Ovary (tissue), 9 donors: ENCODE data around the gene COL11A1. TPM values are rescaled to one million over a fixed set of nuclear protein-coding genes. Genes with fewer than 3 reads are reported as not detected.

ENCODE experiments used
- DNase-seq, 5 donors: peaks; one replicate each; pipeline ENCODE4 v3.0.0-alpha.2; 2019 to 2020
- H3K27ac ChIP-seq, 2 donors: fragments of 200-600 bp; one replicate each; pipeline versions ENCODE4 v1.5.1 to v1.8.0; 2019 to 2022
- H3K27me3 ChIP-seq: fragments of 200-600 bp; one replicate; pipeline ENCODE4 v1.8.0; 2022
- H3K36me3 ChIP-seq: fragments of 200-600 bp; sonication (generic); one replicate; pipeline ENCODE4 v1.5.1; 2019
- H3K4me1 ChIP-seq: one replicate; pipeline ENCODE4 v1.8.1; 2013; ENCODE audit warnings: mild to moderate bottlenecking, moderate library complexity; ENCODE audit not compliant: insufficient read depth
- H3K4me3 ChIP-seq: fragments of 200-600 bp; sonication (generic); one replicate; pipeline ENCODE4 v1.5.1; 2017
- H3K9me3 ChIP-seq, 2 donors: fragments of 200-600 bp in 1 of 2; sonication (generic) in 1 of 2; one replicate each; pipeline versions ENCODE4 v1.5.1 to v1.8.1; 2013 to 2019; ENCODE audit warnings: mild to moderate bottlenecking in 1 of 2, moderate library complexity in 1 of 2
- CTCF ChIP-seq, 3 donors: fragments of 450-650 bp in 2 of 3; fragments of 200-600 bp in 1 of 3; IDR thresholded peaks; one replicate each; pipeline versions ENCODE4 v1.5.1 to v1.8.0; 2016 to 2022; ENCODE audit warnings: antibody characterized with exemption in 3 of 3, mild to moderate bottlenecking in 1 of 3
- EP300 ChIP-seq: sonication (generic); formaldehyde crosslinking; IDR thresholded peaks from one replicate; pipeline ENCODE4 v1.6.1; 2017; ENCODE audit warnings: antibody characterized with exemption
- POLR2A ChIP-seq: fragments of 450-650 bp; IDR thresholded peaks from one replicate; pipeline ENCODE4 v1.6.1; 2017; ENCODE audit warnings: antibody characterized with exemption, mild to moderate bottlenecking, moderate library complexity
- WGBS, 3 donors: extraction: QIAGEN DNeasy Blood & Tissue Kit in 1 of 3; methylation state at CpG; one replicate each; pipeline versions ENCODE4 v1.1.5 to v1.1.7; 2013 to 2017; 5-methylcytosine and 5-hydroxymethylcytosine counted together
- intact Hi-C, 4 donors: fragments of 100-400 bp; cut with DNase I; formaldehyde crosslinking; loops; one replicate each; pipeline versions ENCODE4 v1.11.0 to v1.15.1; 2022 to 2023
- polyA plus RNA-seq, 2 donors: library from polyadenylated mRNA; stranded (reverse); fragments of 200-250 nt in 1 of 2; fragments of 350-450 nt in 1 of 2; fragmentation: Illumina TruSeq in 1 of 2; extraction: RNeasy Lipid Tissue Mini Kit (QIAGEN cat#74804) in 1 of 2; gene quantifications; one replicate each; pipeline ENCODE4 v1.2.3, GENCODE V29; 2013 to 2014
- total RNA-seq, 7 donors: library from RNA; depleted of rRNA in 2 of 7; stranded (reverse); fragments of >200 nt in 2 of 7; fragmentation: NEBNext Ultra II Directional in 3 of 7; extraction: Animal tissue kit (Norgen Biotek cat#: 25700) in 3 of 7; gene quantifications; one replicate each; pipeline versions ENCODE4 v1.1.0 to v1.2.4, GENCODE V29; 2016 to 2023
- donor health status: DM: no; HTN: no; CAD: no; lungs with moderate emphysema.
- donor health status: DM: no; HTN: no; CAD: no.
- donor health status: Bipolar disorder and iron deficiency.
- donor health status: DM: yes; HTN: yes; CAD: no.
- donor health status: DM: no; HTN: no; CAD: no.
- donor health status: DM: yes; HTN: yes; CAD: no.

Gene COL11A1
- total and polyA plus RNA-seq, 9 donors = 0.28 to 18.0 (median 1.4) TPM

- Histone ChIP-seq H3K4me1 (no peaks in the 10 kb centered on the region), H3K4me3 (no peak overlapping the region), H3K27ac (no peak overlapping the region), H3K9me3 (no peaks in the 10 kb centered on the region), H3K36me3 (no peaks in the 10 kb centered on the region), H3K27me3 (no peaks in the 10 kb centered on the region)
- TF ChIP-seq CTCF (IDR thresholded peaks at IDR 0.05) = no peak
- no peak for TF ChIP-seq POLR2A
- TF ChIP-seq EP300 = no peak
- WGBS, 3 donors = 44 to 50% (median 46%) methylated on average over 2 of the region's 2 CpGs
- intact Hi-C loops = no loop called here
- no peak for DNase-seq
These were observed 244.6 kb downstream of the COL11A1 start for GRCh38 chr1:102863704-102864103.

- intact Hi-C loops = no loop called here
- TF ChIP-seq EP300 = no peak
- TF ChIP-seq POLR2A = no peak
- TF ChIP-seq CTCF (IDR thresholded peaks at IDR 0.05) = no peak
- no peaks in the 10 kb centered on the region for H3K36me3 ChIP-seq
- H3K4me1 ChIP-seq = no peaks in the 10 kb centered on the region
- WGBS, 3 donors = 81 to 85% (median 83%) methylated on average over 3 of the region's 3 CpGs
- no peak overlapping the region for H3K4me3 ChIP-seq
- H3K27me3 ChIP-seq = no peaks in the 10 kb centered on the region
- no peak overlapping the region for H3K27ac ChIP-seq
- DNase-seq = no peak
- no peaks in the 10 kb centered on the region for H3K9me3 ChIP-seq
These were observed 247.1 kb downstream of the COL11A1 start for GRCh38 chr1:102861247-102861646.

- no peaks in the 10 kb centered on the region for H3K36me3 ChIP-seq
- no peak for TF ChIP-seq CTCF (IDR thresholded peaks at IDR 0.05)
- H3K27ac ChIP-seq = no peak overlapping the region
- no peaks in the 10 kb centered on the region for H3K27me3 ChIP-seq
- intact Hi-C loops = no loop called here
- DNase-seq = no peak
- H3K4me3 ChIP-seq = no peak overlapping the region
- H3K9me3 ChIP-seq = no peaks in the 10 kb centered on the region
- H3K4me1 ChIP-seq = no peaks in the 10 kb centered on the region
These were observed 249.6 kb downstream of the COL11A1 start for GRCh38 chr1:102858695-102859094.

GRCh38 chr1:102857251-102857650, 251.1 kb downstream of the COL11A1 start:
- TF ChIP-seq POLR2A (no peak), CTCF (IDR thresholded peaks at IDR 0.05) (no peak), EP300 (no peak)
- Histone ChIP-seq H3K36me3 (no peaks in the 10 kb centered on the region), H3K27me3 (no peaks in the 10 kb centered on the region), H3K4me1 (peaks cover 2% of the 10 kb centered on the region), H3K9me3 (no peaks in the 10 kb centered on the region), H3K4me3 (no peak overlapping the region), H3K27ac (no peak overlapping the region)
- intact Hi-C loops = no loop called here
- no peak for DNase-seq

GRCh38 chr1:102853701-102854187, 254.6 kb downstream of the COL11A1 start:
- intact Hi-C loops = no loop called here
- Histone ChIP-seq H3K36me3 (no peaks in the 10 kb centered on the region), H3K27me3 (no peaks in the 10 kb centered on the region), H3K9me3 (no peaks in the 10 kb centered on the region), H3K4me3 (no peak overlapping the region), H3K4me1 (peaks cover 2% of the 10 kb centered on the region), H3K27ac (no peak overlapping the region)
- WGBS, 3 donors = 95 to 96% (median 95%) methylated on average over 40 to 50 of the region's 50 CpGs
- DNase-seq = no peak
- TF ChIP-seq EP300 (no peak), POLR2A (no peak), CTCF (IDR thresholded peaks at IDR 0.05) (no peak)
